HepG2 (cell line): Measurements from ENCODE around the gene PPIL6. TPM values are rescaled to one million over a fixed set of nuclear protein-coding genes. Genes with fewer than 3 reads are reported as not detected.

Experiments used
- ATF2 ChIP-seq: sonication (generic); formaldehyde crosslinking; IDR thresholded peaks from 2 replicates; pipeline ENCODE4 v1.4.0; 2020; ENCODE audit warnings: missing genetic modification reagents
- HOXA9 ChIP-seq: sonication (generic); formaldehyde crosslinking; IDR thresholded peaks from 2 replicates; pipeline ENCODE4 v1.8.1; 2022; ENCODE audit warnings: missing genetic modification reagents, mild to moderate bottlenecking, moderate library complexity, borderline replicate concordance
- IKZF1 ChIP-seq: fragments of 450-650 bp; IDR thresholded peaks from 2 replicates; pipeline ENCODE4 v1.7.1; 2016
- ISL2 ChIP-seq: sonication (generic); formaldehyde crosslinking; IDR thresholded peaks from 2 replicates; pipeline ENCODE4 v1.5.0; 2020; ENCODE audit warnings: missing genetic modification reagents
- MLLT10 ChIP-seq: sonication (generic); formaldehyde crosslinking; IDR thresholded peaks from 2 replicates; pipeline ENCODE4 v1.4.0; 2020; ENCODE audit warnings: missing genetic modification reagents
- MTERF4 ChIP-seq: sonication (generic); formaldehyde crosslinking; IDR thresholded peaks from 2 replicates; pipeline ENCODE4 v1.8.0; 2023; ENCODE audit warnings: mild to moderate bottlenecking, missing genetic modification reagents
- POLR2A ChIP-seq, 2 experiments: IDR thresholded peaks; 2 replicates each; pipeline ENCODE4 v1.6.1; 2011; ENCODE audit warnings: low read depth in 2 of 2, low read length in 2 of 2, mild to moderate bottlenecking in 1 of 2, moderate library complexity in 1 of 2; ENCODE audit not compliant: insufficient read depth in 1 of 2
- RBAK ChIP-seq: sonication (generic); formaldehyde crosslinking; IDR thresholded peaks from 2 replicates; pipeline ENCODE4 v1.5.1; 2020; ENCODE audit warnings: mild to moderate bottlenecking, missing genetic modification reagents
- ZC3H13 ChIP-seq: sonication (generic); formaldehyde crosslinking; IDR thresholded peaks from 2 replicates; pipeline ENCODE4 v1.8.1; 2023; ENCODE audit warnings: mild to moderate bottlenecking, missing genetic modification reagents, moderate library complexity
- ZFP36L1 ChIP-seq: sonication (generic); formaldehyde crosslinking; IDR thresholded peaks from 2 replicates; pipeline ENCODE4 v1.8.0; 2022; ENCODE audit warnings: mild to moderate bottlenecking, missing genetic modification reagents, moderate library complexity
- ZMAT3 ChIP-seq: sonication (generic); formaldehyde crosslinking; conservative IDR thresholded peaks from 2 replicates; pipeline ENCODE4 v1.7.0; 2021; ENCODE audit warnings: missing genetic modification reagents
- ZNF138 ChIP-seq: sonication (generic); formaldehyde crosslinking; IDR thresholded peaks from 2 replicates; pipeline ENCODE4 v1.5.0; 2020; ENCODE audit warnings: mild to moderate bottlenecking, low read depth, missing genetic modification reagents
- ZNF280B ChIP-seq: sonication (generic); formaldehyde crosslinking; IDR thresholded peaks from 2 replicates; pipeline ENCODE4 v1.5.0; 2020; ENCODE audit warnings: missing genetic modification reagents, mild to moderate bottlenecking, borderline replicate concordance
- ZNF318 ChIP-seq: sonication (generic); formaldehyde crosslinking; IDR thresholded peaks from 2 replicates; pipeline ENCODE4 v1.4.0; 2020; ENCODE audit warnings: mild to moderate bottlenecking, missing genetic modification reagents
- ZNF432 ChIP-seq: sonication (generic); formaldehyde crosslinking; IDR thresholded peaks from 2 replicates; pipeline ENCODE4 v1.5.0; 2020; ENCODE audit warnings: missing genetic modification reagents, mild to moderate bottlenecking, borderline replicate concordance
- ZNF724P ChIP-seq: sonication (generic); formaldehyde crosslinking; IDR thresholded peaks from 2 replicates; pipeline ENCODE4 v1.8.0; 2022; ENCODE audit warnings: missing genetic modification reagents, borderline replicate concordance
- ZSCAN31 ChIP-seq: sonication (generic); formaldehyde crosslinking; IDR thresholded peaks from 2 replicates; pipeline ENCODE4 v1.5.0; 2020; ENCODE audit warnings: low read depth, mild to moderate bottlenecking, missing genetic modification reagents
- polyA plus RNA-seq, 8 experiments: library from polyadenylated mRNA; depleted of rRNA in 3 of 8; stranded (reverse) in 7 of 8; unstranded in 1 of 8; fragments of >200 nt; fragmentation: Illumina TruSeq in 4 of 8; extraction: Trizol in 4 of 8; gene quantifications; 2 replicates each; pipeline versions ENCODE4 v1.2.1 to v1.2.3, GENCODE V29; 2011 to 2016; ENCODE audit warnings: low read depth in 4 of 8, missing spikeins in 1 of 8, mixed read lengths in 1 of 8; ENCODE audit not compliant: insufficient read depth in 1 of 8
- total RNA-seq, 5 experiments: library from RNA; depleted of rRNA; stranded (reverse); fragments of >200 nt; fragmentation: Illumina TruSeq; extraction: Trizol; gene quantifications; 2 replicates each; pipeline ENCODE4 v1.2.3, GENCODE V29; 2016; ENCODE audit warnings: low read depth in 1 of 5

The PPIL6 gene
- total and polyA plus RNA-seq, 2 of the 13 experiments (the other 11 are each of a cell fraction or from before 2014, with no cell fraction given), result 0.22 to 0.46 TPM

DNA sequence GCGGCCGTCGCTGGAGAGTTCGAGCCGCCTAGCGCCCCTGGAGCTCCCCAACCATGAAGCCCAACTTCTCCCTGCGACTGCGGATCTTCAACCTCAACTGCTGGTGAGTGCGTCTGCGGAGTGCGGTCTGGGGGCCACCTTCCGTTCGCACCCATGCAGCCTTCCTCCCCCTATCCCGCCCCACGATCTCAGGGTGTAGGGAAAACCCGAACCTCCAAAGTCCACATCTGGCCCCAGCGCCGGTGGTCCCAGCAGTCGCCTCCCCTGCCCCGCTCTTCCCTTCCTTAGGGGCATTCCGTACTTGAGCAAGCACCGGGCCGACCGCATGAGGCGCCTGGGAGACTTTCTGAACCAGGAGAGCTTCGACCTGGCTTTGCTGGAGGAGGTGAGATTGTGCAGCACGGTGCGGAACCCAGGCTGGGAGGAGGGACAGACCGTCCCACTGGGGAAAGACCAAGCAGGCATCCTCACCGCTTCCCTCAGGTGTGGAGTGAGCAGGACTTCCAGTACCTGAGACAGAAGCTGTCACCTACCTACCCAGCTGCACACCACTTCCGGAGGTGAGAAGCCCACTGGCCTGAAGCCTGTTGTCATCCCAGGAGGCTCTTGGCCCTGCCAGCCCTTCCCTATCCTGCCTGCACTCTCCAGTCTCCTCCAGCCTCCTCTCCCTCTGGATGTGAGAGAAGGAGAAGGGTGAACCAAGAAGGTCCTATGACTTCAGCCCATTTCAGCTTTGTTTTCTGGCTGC, 815 bp upstream of the PPIL6 start (continued):
- TF ChIP-seq ZNF280B (CRISPR knock-in tag), result no peak
- no peak for TF ChIP-seq ZNF138 (CRISPR knock-in tag)
- TF ChIP-seq MLLT10 (CRISPR knock-in tag), result no peak
- peak in 1 of 2 experiments; percentile 10; a peak in 1 of 4 replicates for TF ChIP-seq POLR2A (IDR thresholded peaks at IDR 0.05; ENCODE audit: insufficient read depth in 1 of 2, low read depth in 2 of 2, low read length in 2 of 2)
- TF ChIP-seq ZMAT3 (CRISPR knock-in tag), result no peak; the same call in 1 of the 2 replicates
- TF ChIP-seq RBAK (CRISPR knock-in tag), result peak; percentile 17; the same call in 1 of the 2 replicates
- no peak for TF ChIP-seq IKZF1
- no peak; the same call in 1 of the 2 replicates for TF ChIP-seq ZSCAN31 (CRISPR knock-in tag)
- TF ChIP-seq ZFP36L1, result no peak
- 0 out of 2 replicates have a peak, but pooled peaks have one; percentile 9 for TF ChIP-seq ISL2 (CRISPR knock-in tag)
- TF ChIP-seq ATF2, result no peak
- no peak for TF ChIP-seq ZNF432
- TF ChIP-seq ZNF724P, result peak; percentile 49; the same call in 1 of the 2 replicates
- 0 out of 2 replicates have a peak, but pooled peaks have one; percentile 36 for TF ChIP-seq ZNF318
- no peak for TF ChIP-seq HOXA9 (CRISPR knock-in tag)
- no peak for TF ChIP-seq ZC3H13 (CRISPR knock-in tag)
- TF ChIP-seq MTERF4, result peak; percentile 63; the same call in 1 of the 2 replicates
